Astrocyte (in vitro differentiated cells and primary cell): Measurements from ENCODE around the gene CDK5RAP1.

Experiments
- EZH2 ChIP-seq: IDR thresholded peaks from 2 replicates; pipeline ENCODE4 v1.6.1; 2012; ENCODE audit warnings: mild to moderate bottlenecking, low read length, inconsistent platforms; ENCODE audit not compliant: insufficient read depth
- TF ChIP-seq, protein P1 (sequence below): IDR thresholded peaks from 2 replicates; pipeline ENCODE4 v1.5.1; 2011; ENCODE audit warnings: low read depth, mild to moderate bottlenecking, inconsistent platforms, low read length, moderate library complexity; ENCODE audit not compliant: insufficient read depth

DNA sequence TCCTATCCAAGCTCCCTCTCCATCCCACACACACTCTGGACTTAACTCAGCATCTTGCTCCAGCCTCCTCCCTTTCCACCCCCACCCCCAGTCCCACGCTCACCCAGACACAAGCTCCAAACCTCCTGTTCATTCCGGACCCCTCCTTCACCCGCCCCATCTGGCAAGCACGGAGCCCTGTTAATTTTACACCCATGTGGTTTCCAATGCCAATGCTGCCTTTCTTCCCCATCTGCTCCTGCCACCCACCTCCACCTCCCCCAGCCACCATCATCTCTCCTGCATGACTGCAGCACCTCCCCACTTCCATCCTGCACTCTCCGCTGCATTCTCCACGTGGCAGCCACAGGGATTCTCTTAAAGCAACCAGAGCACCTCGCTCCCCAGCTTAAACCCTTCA, 9.9 kb upstream of the CDK5RAP1 start:
- TF ChIP-seq, protein P1, sequence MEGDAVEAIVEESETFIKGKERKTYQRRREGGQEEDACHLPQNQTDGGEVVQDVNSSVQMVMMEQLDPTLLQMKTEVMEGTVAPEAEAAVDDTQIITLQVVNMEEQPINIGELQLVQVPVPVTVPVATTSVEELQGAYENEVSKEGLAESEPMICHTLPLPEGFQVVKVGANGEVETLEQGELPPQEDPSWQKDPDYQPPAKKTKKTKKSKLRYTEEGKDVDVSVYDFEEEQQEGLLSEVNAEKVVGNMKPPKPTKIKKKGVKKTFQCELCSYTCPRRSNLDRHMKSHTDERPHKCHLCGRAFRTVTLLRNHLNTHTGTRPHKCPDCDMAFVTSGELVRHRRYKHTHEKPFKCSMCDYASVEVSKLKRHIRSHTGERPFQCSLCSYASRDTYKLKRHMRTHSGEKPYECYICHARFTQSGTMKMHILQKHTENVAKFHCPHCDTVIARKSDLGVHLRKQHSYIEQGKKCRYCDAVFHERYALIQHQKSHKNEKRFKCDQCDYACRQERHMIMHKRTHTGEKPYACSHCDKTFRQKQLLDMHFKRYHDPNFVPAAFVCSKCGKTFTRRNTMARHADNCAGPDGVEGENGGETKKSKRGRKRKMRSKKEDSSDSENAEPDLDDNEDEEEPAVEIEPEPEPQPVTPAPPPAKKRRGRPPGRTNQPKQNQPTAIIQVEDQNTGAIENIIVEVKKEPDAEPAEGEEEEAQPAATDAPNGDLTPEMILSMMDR: no peak
- no peak for TF ChIP-seq EZH2
